SU-DHL-6 (cell line): Measurements from ENCODE around the gene TWIST2.

Source experiments
- EZH2phosphoT487 ChIP-seq: fragments of 200-600 bp; sonication (generic), shearing (Covaris generic); conservative IDR thresholded peaks from 2 replicates; pipeline ENCODE4 v1.6.1; 2018; ENCODE audit warnings: mild to moderate bottlenecking, antibody characterized with exemption, low read length, moderate library complexity, mixed read lengths
- TF ChIP-seq, protein P1 (sequence below): fragments of 200-600 bp; sonication (generic); IDR thresholded peaks from one replicate; pipeline ENCODE4 v1.5.1; 2017; ENCODE audit warnings: antibody characterized with exemption, mild to moderate bottlenecking, low read length, moderate library complexity; ENCODE audit not compliant: insufficient read depth, poor library complexity, severe bottlenecking

DNA sequence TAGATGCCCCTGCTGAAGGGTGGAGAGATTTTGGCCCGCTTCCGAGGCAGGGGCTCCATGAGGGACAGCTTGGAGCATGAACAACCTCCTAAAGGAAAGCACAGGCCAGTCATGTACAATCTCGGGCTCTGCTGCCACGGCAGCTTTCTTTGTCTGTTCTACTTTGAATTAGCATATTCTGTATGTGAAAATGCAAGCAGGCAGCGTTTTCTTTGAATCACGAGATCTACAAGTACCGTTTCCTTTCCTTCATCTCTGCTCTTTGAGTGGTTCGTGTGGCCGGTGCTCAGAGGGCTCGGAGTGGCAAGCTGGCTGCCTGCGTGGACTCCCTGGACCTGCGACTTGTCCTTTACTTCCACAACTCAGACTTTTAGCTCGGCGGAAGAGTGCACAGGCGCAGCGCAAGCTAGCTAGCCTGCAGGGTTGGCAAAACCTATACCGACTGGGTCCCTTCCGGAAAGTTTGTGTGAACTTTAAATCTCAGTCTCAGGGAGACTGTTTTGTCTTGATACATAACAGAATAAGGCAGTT, 6.9 kb downstream of the TWIST2 start:
- TF ChIP-seq, protein P1, sequence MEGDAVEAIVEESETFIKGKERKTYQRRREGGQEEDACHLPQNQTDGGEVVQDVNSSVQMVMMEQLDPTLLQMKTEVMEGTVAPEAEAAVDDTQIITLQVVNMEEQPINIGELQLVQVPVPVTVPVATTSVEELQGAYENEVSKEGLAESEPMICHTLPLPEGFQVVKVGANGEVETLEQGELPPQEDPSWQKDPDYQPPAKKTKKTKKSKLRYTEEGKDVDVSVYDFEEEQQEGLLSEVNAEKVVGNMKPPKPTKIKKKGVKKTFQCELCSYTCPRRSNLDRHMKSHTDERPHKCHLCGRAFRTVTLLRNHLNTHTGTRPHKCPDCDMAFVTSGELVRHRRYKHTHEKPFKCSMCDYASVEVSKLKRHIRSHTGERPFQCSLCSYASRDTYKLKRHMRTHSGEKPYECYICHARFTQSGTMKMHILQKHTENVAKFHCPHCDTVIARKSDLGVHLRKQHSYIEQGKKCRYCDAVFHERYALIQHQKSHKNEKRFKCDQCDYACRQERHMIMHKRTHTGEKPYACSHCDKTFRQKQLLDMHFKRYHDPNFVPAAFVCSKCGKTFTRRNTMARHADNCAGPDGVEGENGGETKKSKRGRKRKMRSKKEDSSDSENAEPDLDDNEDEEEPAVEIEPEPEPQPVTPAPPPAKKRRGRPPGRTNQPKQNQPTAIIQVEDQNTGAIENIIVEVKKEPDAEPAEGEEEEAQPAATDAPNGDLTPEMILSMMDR = no peak
- no peak for TF ChIP-seq EZH2phosphoT487
